Natural killer cell (primary cell): ENCODE data around the gene TSFM. TPM values are rescaled to one million over a fixed set of nuclear protein-coding genes. Genes with fewer than 3 reads are reported as not detected.

ENCODE experiments used
- ATAC-seq, 3 donors: fragments of 150-1000 bp in 2 of 3; fragments of 200-7000 bp in 1 of 3; cut with Tn5 transposase; 1 replicate in 1 of 3; 2 replicates in 2 of 3; pipeline ENCODE4 v1.10.0; 2021; ENCODE audit warnings: mild to moderate bottlenecking in 2 of 3, moderate library complexity in 2 of 3
- DNase-seq, 2 donors: peaks; one replicate each; pipeline versions ENCODE4 v3.0.0 to v3.0.0-alpha.2; 2013 to 2021; ENCODE audit warnings: mixed read lengths in 1 of 2
- H3K27ac ChIP-seq: one replicate; pipeline ENCODE4 v1.5.1; 2013; ENCODE audit warnings: mild to moderate bottlenecking, low read length
- H3K27me3 ChIP-seq: one replicate; pipeline ENCODE4 v1.6.1; 2013; ENCODE audit warnings: low read length; ENCODE audit not compliant: control insufficient read depth, insufficient read depth
- H3K36me3 ChIP-seq: one replicate; pipeline ENCODE4 v1.6.1; 2013; ENCODE audit warnings: low read length; ENCODE audit not compliant: control insufficient read depth, insufficient read depth
- H3K4me1 ChIP-seq: one replicate; pipeline ENCODE4 v1.6.1; 2013; ENCODE audit warnings: low read length; ENCODE audit not compliant: control insufficient read depth, insufficient read depth
- H3K4me3 ChIP-seq: one replicate; pipeline ENCODE4 v1.5.1; 2013; ENCODE audit warnings: low read length
- H3K9me3 ChIP-seq: one replicate; pipeline ENCODE4 v1.6.1; 2013; ENCODE audit warnings: low read length; ENCODE audit not compliant: control insufficient read depth, insufficient read depth
- H3K27ac Mint-ChIP-seq, 2 donors: one replicate each; pipeline ENCODE4 v1.8.0; 2022; ENCODE audit warnings: mild to moderate bottlenecking in 2 of 2, mixed read lengths in 2 of 2, moderate library complexity in 1 of 2
- H3K27me3 Mint-ChIP-seq, 2 donors: one replicate each; pipeline ENCODE4 v1.8.0; 2022; ENCODE audit warnings: low read depth in 2 of 2, mixed read lengths in 2 of 2
- H3K36me3 Mint-ChIP-seq: one replicate; pipeline ENCODE4 v1.8.0; 2022; ENCODE audit warnings: mixed read lengths
- H3K4me1 Mint-ChIP-seq, 2 donors: one replicate each; pipeline ENCODE4 v1.8.0; 2022; ENCODE audit warnings: mixed read lengths in 2 of 2
- H3K4me3 Mint-ChIP-seq: one replicate; pipeline ENCODE4 v1.8.0; 2022; ENCODE audit warnings: mild to moderate bottlenecking, moderate library complexity, mixed read lengths
- H3K9me3 Mint-ChIP-seq, 2 donors: one replicate each; pipeline ENCODE4 v1.8.0; 2022; ENCODE audit warnings: mixed read lengths in 2 of 2
- WGBS: methylation state at CpG from one replicate; pipeline ENCODE4 v1.1.7; 2013; ENCODE audit warnings: missing lambda C conversion rate; ENCODE audit not compliant: insufficient coverage; 5-methylcytosine and 5-hydroxymethylcytosine counted together
- intact Hi-C: fragments of 100-400 bp; cut with micrococcal nuclease; formaldehyde crosslinking; loops from one replicate; pipeline ENCODE4 v1.14.2; 2022
- total RNA-seq, 4 donors: library from RNA; stranded (reverse); fragments of 120-200 nt in 1 of 4; gene quantifications; one replicate each; pipeline versions ENCODE4 v1.2.3 to v1.2.4, GENCODE V29; 2013 to 2022
- TF ChIP-seq, protein P1 (sequence below): fragments of 200-600 bp; IDR thresholded peaks from one replicate; pipeline ENCODE4 v1.8.0; 2022; ENCODE audit warnings: antibody characterized with exemption

Gene TSFM
- total RNA-seq, 3 donors from 2014 or later (not counting 1 experiment from before 2014, with no cell fraction given), result 17.6 to 19.7 (median 17.7) TPM

DNA sequence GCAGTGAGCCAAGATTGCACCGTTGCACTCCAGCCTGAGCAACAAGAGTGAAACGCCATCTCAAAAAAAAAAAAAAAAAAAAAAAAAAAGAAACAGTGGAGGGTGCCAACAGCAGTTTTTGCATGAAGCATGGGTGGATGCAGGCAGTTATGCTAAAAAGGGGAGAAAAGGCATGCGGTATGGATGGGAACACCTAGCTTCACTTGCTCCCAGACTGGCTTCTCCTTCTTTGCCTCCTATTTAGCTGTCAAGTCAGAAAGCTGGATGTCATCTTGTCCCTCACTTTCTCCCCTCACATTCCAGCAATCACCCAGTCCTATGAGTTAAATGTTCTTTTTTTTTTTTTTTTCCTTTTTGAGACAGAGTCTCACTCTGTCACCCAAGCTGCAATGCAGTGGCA lies 7.5 kb upstream of the TSFM start:
- Histone ChIP-seq H3K9me3 (no peaks in the 10 kb centered on the region), H3K4me1 (peaks cover 23% of the 10 kb centered on the region), H3K27ac (no peak overlapping the region), H3K36me3 (no peaks in the 10 kb centered on the region), H3K4me3 (no peak overlapping the region), H3K27me3 (no peaks in the 10 kb centered on the region)
- WGBS, result 75% methylated on average over 3 of the region's 3 CpGs
- Mint-ChIP-seq H3K27ac (no peak overlapping the region), H3K9me3 (no peaks in the 10 kb centered on the region), H3K4me3 (peak overlapping the region; percentile 32), H3K4me1 (peaks cover 14% of the 10 kb centered on the region in 2 donors), H3K36me3 (no peaks in the 10 kb centered on the region), H3K27me3 (no peaks in the 10 kb centered on the region)
- DNase-seq (no peak), ATAC-seq (no peak)
- TF ChIP-seq, protein P1, sequence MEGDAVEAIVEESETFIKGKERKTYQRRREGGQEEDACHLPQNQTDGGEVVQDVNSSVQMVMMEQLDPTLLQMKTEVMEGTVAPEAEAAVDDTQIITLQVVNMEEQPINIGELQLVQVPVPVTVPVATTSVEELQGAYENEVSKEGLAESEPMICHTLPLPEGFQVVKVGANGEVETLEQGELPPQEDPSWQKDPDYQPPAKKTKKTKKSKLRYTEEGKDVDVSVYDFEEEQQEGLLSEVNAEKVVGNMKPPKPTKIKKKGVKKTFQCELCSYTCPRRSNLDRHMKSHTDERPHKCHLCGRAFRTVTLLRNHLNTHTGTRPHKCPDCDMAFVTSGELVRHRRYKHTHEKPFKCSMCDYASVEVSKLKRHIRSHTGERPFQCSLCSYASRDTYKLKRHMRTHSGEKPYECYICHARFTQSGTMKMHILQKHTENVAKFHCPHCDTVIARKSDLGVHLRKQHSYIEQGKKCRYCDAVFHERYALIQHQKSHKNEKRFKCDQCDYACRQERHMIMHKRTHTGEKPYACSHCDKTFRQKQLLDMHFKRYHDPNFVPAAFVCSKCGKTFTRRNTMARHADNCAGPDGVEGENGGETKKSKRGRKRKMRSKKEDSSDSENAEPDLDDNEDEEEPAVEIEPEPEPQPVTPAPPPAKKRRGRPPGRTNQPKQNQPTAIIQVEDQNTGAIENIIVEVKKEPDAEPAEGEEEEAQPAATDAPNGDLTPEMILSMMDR, result no peak
- intact Hi-C loops, result no loop called here

DNA sequence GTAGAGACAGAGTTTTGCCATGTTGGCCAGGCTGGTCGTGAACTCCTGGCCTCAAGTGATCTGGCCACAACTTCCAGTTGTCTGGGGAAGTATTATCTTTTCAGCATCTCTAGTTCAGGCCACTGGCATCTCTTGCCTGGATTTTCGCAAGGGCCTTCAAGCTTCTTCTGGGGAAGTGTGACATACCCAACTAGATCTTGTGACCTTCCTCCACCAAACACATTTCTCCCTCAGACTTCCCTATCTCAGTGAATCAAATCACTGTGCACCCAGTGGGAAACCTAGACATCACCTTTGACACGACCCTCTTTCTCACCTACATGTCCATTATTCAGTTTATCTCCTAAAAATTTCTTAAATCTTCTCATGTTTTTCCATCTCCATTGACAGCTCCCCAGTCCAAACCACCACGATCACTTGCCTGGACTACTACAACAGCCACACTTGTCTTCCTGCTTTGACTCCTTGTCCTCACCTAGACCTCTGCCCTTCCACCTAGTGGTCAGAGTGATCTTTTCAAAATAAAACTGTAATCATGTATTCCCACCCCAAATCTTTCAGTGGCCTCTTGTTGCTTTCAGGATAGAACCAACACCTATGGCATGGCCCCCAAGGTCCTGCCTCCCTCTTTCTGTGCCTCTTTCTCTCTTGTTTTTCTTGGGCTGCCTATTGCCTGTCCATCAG lies 6.9 kb upstream of the TSFM start:
- ATAC-seq (no peak), DNase-seq (no peak)
- H3K9me3 Mint-ChIP-seq, result no peaks in the 10 kb centered on the region
- TF ChIP-seq, protein P1, result no peak
- H3K27me3 ChIP-seq, result no peaks in the 10 kb centered on the region
- H3K27ac ChIP-seq, result no peak overlapping the region
- no peaks in the 10 kb centered on the region for H3K27me3 Mint-ChIP-seq
- no peaks in the 10 kb centered on the region for H3K36me3 ChIP-seq
- WGBS, result 86% methylated on average over 4 of the region's 4 CpGs
- H3K4me3 Mint-ChIP-seq, result peak overlapping the region; percentile 5
- peaks cover 29% of the 10 kb centered on the region for H3K4me1 ChIP-seq
- H3K4me3 ChIP-seq, result no peak overlapping the region
- no peaks in the 10 kb centered on the region for H3K36me3 Mint-ChIP-seq
- H3K9me3 ChIP-seq, result no peaks in the 10 kb centered on the region
- no peak overlapping the region for H3K27ac Mint-ChIP-seq
- intact Hi-C loops, result no loop called here
- H3K4me1 Mint-ChIP-seq, result peaks cover 14% of the 10 kb centered on the region in 2 donors

DNA sequence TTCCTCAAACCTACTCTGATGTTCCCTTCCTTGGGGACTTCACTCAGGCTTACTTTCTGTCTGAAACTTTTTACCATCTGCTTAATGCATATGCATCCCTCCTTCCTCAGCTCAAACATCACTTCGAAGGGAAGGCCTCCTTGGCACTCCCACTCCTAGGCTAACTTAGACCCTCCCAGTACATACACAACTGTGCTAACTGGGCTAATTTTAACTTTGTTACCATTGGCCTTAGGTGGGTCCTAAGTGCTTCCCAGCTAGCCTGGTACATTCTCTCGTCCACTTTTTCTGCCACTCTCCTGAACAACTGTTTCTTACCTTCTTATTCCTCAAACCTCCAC lies 6.4 kb upstream of the TSFM start:
- no peaks in the 10 kb centered on the region for H3K36me3 ChIP-seq
- Mint-ChIP-seq H3K4me3 (no peak overlapping the region), H3K27ac (no peak overlapping the region), H3K36me3 (no peaks in the 10 kb centered on the region), H3K9me3 (no peaks in the 10 kb centered on the region), H3K4me1 (peaks cover 14% of the 10 kb centered on the region in 2 donors), H3K27me3 (no peaks in the 10 kb centered on the region)
- H3K4me1 ChIP-seq, result peaks cover 34% of the 10 kb centered on the region
- 88% methylated on average over 2 of the region's 2 CpGs for WGBS
- no peak overlapping the region for H3K4me3 ChIP-seq
- H3K9me3 ChIP-seq, result no peaks in the 10 kb centered on the region
- DNase-seq (no peak), ATAC-seq (no peak)
- TF ChIP-seq, protein P1, result no peak
- intact Hi-C loops, result no loop called here
- no peaks in the 10 kb centered on the region for H3K27me3 ChIP-seq
- H3K27ac ChIP-seq, result no peak overlapping the region

GRCh38 chr12:57777367-57777766 lies 5.2 kb upstream of the TSFM start:
- H3K4me3 Mint-ChIP-seq, result no peak overlapping the region
- TF ChIP-seq, protein P1, result no peak
- peaks cover 33% of the 10 kb centered on the region for H3K4me1 ChIP-seq
- H3K27me3 Mint-ChIP-seq, result no peaks in the 10 kb centered on the region
- DNase-seq (no peak), ATAC-seq (no peak)
- intact Hi-C loops, result no loop called here
- no peaks in the 10 kb centered on the region for H3K36me3 Mint-ChIP-seq
- WGBS, result 95% methylated on average over 3 of the region's 7 CpGs
- H3K9me3 ChIP-seq, result no peaks in the 10 kb centered on the region
- no peak overlapping the region for H3K27ac ChIP-seq
- H3K9me3 Mint-ChIP-seq, result no peaks in the 10 kb centered on the region
- no peaks in the 10 kb centered on the region for H3K36me3 ChIP-seq
- H3K27ac Mint-ChIP-seq, result no peak overlapping the region
- peaks cover 16 to 17% of the 10 kb centered on the region in 2 donors for H3K4me1 Mint-ChIP-seq
- H3K4me3 ChIP-seq, result no peak overlapping the region
- H3K27me3 ChIP-seq, result no peaks in the 10 kb centered on the region
